ENCODE results near the gene FCN3.
A peak's percentile ranks its signal among the peaks of the same experiment; 100 is the strongest.

The FCN3 gene

DNA sequence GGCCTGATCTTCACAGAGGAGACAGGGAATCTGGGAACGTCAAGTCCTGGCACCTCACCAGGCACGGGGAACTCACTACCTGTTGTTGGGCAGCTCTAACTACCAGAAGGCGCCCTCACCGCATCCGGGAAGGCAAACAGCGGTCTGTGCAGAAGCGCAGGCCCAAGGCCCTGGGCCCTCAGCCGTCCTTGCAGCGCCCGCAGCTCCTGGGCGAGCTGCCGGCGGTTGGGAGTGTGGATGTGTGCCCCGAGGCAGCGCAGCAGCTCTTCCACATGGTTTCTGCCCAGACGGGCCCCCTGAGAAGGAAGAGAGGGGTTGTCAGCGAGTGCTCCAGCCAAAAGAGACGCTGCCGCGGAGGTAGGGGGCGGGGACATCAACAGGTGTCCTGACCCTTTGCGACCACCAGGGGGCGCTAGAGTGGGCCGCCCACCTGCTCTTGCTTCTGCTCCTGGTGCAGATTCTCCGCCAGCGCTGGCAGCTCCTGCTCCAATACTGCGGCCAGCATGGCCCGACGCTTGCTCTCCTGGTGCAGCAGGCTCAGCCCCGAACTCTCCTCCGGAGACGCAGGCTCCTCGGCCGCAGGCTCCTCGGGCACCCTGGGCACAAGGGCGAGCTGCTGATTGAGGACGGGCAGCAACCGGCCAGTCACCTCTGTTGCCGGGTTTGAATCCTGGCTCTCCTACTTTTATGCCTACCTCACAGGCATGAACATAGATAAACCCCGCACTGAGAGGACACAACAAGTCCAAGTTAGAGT is 17.2 kb downstream of the FCN3 start:
- peak; percentile 83 for DNase-seq

DNA sequence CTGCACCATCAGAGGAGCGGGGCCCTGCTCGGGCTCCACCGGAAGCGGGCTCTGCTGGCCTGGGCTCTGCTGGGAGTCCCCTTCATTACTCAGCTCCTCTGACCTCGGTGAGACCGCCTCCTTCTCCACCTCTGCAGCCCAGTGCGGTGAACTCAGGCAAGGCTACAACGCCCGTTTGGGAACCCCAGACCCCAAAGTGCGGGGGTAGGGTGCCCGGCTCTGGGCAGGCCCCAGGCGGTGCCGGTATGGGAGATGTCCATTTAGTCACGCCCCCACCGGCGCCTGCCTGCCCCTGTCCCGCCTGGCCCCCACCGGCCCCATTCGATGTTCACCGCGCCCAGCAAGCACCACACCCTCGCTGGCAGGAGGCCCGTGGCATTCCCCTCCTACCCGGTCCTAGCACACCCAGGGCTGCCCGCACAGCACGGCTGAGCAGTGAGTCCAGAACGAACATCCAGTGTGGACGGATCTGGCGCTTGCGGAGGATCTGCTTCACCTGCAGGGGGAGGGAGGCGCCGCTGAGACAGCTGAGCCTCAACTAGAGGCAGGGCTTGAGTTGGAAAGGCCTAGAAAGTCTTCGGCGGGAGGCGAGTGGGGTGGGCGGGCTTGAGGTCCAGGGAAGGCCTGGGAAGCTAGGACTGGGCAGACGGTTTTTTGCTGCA is 17.9 kb downstream of the FCN3 start:
- peak; percentile 33 to 58 for DNase-seq

DNA sequence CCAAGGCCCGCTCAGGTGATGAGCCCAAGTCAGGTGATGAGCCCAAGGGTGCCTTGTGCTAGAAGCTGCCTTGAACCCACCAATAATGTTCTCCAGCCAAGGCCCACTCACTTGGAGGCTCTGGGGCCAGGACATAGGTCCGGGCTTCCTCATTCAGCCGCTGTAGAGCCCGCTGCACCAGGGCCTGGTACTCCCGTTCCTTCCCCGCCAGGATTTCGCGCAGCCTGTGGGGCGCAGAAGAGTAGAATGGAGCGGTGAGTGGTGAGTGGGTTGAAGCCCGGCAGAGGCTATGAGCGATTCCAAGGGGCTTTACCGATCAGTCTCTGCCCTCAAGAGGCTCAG is 18.4 kb downstream of the FCN3 start:
- no peak for DNase-seq

DNA sequence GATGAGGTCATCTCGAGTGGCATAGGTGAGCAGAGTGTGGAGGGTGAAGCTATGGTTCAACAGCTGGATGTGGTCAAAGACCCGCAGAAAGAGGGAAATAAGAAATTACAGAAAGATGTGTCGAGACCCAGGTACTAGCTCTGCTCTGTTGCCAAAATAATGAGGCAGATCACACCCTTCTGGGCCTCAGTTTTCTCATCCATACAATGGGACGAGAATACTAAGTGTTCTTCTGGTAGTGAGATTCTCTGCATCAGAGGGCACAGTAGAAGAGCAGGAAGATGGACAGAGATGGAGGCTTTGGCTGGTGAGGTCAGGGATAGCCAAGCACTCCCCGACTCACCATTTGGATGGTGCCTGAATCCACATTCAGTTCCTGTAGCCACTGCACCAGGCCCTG is 18.9 kb downstream of the FCN3 start:
- no peak for DNase-seq

DNA sequence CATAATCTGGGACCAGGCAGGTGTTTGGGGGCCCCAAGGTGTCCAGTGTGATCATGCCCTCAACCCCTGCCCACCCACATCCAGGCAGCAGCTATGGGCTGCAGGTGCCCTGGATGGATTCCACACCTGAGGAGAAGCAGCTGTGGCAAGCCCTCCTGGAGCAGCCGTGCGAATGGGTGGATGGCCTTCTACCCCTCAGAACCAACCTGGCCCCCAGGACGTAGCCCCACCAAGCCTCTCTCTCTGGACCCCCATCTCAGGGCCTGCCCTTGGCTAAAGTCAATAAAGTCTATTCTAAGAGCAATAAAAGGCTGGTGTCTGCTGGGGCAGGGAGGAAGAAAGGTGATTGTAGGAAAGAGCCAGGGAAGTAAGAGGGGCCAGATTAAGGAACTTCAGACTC is 21.0 kb downstream of the FCN3 start:
- no peak for DNase-seq

DNA sequence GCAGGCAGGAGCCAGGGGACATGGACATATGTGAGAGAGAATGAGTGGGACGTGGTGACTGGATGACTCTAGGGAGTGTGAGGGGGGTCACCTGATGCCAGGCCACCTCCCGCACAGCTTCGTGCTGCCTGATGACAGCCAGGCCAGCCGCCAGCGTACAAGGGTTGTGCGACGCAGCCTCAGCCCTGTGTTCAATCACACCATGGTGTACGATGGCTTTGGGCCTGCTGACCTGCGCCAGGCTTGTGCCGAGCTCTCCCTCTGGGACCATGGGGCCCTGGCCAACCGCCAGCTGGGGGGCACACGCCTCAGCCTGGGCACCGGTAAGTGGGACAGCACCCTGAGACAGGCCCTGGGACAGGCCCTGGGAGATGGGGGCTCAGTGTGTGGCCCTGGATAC is 21.5 kb downstream of the FCN3 start:
- no peak for DNase-seq

DNA sequence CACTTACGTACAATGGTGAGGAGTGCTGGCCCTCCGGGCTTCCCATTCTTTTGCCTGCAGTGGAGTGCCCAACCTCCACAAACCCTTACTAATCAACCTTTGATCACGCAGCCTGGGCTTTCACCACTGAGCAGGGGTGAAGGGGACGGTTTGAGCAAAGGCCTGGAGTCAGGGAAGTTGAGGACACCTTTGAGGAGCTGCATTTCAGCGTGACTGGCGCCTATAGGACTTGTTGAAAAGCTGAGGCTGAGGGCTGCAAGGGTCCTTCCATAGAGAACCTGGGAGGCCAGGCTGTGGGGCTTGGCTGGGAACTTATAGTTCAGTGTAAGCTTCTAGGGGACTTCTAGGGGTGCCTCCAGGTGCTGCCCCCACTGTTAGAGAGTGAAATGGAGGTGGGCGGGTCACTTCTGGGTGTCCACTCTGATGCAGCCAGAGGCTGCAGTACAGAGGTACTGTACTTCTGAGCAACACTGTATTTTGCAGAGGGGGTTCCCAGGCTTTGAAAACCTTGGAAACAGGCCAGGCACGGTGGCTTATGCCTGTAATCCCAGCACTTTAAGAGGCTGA is 23.0 kb downstream of the FCN3 start:
- no peak for DNase-seq

DNA sequence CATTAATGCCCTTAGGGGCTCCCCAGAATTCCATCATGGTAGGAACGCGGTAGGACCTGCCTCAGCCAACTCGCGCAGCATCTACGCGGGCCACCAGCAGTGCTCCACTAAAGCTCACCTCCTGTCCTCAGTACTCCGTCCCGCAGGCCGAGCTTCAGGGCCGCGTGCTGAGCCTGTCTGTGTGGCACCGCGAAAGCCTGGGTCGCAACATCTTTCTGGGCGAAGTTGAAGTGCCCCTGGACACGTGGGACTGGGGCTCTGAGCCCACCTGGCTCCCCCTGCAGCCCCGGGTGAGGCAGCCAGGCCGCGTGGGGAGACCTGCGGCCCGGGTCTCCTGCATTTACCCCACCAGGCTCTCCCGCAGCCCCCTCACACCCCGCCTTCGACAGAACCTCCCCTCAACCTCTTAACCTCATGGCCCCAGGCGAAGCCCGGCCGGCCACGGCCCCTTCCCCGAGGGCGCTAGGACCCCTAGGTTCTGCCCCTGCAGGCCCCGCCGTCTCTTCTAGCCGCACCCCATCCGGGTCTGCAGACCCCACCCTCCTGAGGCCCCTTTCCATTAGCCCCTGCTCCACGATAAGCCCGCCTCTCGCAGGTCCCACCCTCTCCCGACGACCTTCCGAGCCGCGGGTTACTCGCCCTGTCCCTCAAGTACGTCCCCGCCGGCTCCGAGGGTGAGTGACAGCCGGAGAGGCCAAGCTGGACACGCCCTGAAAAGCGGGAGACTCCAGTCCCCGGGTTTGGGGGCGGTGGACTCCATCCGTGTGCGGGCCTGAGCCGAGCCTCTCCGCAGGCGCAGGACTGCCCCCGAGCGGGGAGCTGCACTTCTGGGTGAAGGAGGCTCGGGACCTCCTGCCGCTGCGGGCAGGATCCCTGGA is 23.7 kb downstream of the FCN3 start:
- no peak for DNase-seq

DNA sequence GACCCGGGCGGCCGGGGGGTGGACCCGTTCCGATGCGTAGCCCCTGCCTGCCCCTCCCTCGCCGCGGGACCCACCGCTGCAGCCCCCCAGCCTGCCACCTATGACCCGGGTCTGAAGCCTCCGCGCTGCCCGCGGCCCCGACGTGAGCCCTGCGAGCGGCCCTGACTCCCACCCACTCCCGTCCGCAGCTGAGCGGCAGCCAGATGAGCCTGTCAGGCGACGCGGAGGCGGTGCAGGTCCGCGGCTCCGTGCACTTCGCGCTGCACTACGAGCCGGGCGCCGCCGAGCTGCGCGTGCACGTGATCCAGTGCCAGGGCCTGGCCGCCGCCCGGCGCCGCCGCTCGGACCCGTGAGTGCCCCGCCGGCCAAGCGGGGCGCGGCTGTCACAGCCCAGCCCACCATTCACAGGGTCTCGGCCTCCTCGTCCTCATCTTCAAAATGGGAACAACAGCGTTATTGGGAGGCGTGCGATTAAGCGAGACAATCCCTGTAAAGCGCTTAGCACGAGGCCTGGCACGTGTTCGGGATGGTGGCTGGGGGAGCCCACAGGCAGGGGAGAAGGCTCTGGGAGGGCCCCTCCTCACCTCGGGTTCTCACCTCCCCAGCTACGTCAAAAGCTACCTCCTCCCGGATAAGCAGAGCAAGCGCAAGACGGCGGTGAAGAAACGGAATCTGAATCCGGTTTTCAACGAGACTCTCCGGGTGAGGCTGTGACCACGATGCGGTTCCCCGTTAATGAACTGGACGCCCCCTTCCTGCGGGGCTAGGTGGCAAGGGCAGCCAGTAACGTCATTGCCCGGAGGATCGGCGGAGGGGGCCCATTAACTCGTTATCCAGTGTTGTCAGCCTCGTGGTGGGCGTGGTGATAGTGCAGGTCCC is 24.6 kb downstream of the FCN3 start:
- DNase-seq, result no peak

DNA sequence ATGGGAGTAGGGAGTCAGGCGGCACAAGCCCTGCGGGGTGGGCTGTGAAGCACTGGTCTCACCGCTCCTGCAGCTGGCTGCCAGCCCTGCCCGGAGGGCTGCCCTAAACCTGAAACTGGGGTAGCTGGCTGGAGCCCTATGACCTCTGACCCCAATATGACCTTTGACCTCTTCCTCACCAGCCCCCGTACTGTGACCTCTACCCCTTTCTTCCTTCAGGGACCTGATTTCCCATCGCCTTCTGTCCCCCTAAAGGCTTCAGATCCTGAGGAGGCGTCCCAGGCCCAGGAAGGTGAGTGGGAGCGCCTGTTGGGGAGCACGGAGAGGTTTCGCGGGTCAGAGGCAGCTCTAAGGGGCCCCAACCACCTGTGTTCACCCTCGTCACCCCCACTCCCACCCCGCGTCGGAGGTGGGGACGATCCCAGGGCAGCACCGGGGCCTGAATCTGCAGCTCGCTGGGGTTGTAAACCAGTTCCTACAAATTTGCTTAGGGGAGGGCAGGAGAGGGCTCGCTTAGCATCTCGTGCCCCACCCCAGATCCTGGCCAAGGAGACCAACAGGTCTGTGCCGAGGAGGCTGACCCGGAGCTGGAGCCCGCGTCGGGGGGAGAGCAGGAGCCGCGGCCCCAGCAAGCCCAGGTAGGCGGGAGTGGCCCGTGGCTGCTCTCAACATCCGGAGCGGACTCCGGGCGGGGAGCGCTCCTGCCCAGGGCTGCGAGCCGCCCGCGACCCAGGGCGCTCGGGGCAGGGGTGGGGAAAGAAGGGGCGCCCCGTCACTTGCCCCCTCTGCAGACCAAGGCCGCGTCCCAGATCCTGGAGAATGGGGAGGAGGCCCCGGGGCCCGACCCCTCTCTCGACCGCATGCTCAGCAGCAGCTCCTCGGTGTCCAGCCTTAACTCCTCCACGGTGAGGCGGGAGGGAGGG is 25.5 kb downstream of the FCN3 start:
- DNase-seq, result peak; percentile 13 to 38

DNA sequence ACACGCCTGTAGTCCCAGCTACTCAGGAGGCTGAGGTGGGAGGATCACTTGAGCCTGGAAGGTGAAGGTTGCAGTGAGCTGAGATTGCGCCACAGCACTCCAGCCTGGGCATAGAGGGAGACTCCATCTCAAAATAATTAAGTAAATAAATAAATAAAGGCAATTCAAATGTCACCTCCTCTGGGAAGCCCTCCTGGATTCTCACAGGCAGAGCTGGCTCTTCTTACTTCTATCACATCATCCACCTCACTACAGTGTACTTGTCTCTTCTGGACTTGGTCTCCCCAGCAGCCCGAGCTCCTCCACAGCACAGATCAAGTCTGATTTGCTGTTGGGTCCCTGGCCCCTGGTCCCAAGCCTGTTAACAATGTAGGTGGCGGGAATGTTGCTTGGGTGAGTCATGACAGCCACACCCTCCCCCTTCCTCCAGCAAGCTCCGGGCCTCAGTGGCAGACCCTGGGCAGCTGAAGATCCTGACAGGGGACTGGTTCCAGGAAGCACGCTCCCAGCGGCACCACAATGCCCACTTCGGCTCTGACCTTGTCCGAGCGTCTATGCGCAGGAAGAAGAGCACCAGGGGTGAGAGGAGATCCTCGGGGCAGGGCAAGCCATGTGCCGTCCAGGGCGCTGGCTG is 27.5 kb downstream of the FCN3 start:
- DNase-seq, result no peak

DNA sequence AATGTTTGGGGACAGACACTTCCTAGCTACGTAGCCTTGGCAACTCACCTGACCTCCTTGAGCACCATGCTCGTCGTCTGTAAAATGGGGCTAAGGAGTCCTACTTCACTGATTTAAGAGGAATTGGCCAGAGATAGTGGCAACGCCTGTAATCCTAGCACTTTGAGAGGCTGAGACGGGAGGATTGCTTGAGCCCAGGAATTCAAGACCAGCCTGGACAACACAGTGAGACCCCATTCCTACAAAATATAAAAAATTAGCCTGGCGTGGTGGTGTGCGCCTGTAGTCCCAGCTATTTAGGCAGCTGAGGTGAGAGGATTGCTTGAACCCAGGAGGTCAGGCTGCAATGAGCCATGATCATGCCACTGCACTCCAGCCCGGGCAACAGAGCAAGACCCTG is 28.3 kb downstream of the FCN3 start:
- no peak for DNase-seq

DNA sequence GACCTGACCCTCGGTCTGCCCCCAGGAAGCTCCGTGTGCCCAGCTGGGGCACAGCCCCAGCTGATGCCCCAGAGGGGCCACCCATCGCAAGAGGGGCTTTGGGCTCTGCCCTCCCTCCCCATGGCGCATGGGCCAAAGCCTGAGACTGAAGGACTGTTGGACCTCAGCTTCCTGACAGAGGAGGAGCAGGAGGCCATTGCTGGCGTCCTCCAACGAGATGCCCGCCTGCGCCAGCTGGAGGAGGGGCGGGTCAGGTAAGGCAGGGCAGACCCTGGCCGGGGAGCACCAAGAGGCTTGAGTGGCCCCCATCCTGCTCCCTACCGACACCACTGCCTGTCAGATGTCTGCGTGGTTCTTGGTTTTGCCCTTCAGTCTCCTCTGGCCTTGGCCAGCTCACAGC is 29.4 kb downstream of the FCN3 start:
- DNase-seq, result no peak

DNA sequence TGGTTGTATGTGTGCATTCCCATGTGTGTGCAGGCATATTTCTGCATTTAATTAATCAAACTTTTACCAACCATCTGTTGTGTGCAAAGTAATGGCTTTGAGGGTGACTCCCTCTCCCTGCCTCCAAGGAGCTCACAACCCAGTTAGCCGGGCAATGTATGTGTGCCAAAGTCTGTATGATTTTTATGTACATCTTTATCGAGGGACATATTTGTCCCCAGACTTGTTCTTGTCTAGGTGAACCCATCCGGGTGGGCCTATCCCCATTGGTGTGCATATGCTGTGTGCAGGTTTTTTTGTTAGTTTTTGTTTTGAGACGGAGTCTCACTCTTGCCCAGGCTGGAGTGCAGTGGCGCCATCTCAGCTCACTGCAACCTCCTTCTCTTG is 31.0 kb downstream of the FCN3 start:
- DNase-seq, result no peak

DNA sequence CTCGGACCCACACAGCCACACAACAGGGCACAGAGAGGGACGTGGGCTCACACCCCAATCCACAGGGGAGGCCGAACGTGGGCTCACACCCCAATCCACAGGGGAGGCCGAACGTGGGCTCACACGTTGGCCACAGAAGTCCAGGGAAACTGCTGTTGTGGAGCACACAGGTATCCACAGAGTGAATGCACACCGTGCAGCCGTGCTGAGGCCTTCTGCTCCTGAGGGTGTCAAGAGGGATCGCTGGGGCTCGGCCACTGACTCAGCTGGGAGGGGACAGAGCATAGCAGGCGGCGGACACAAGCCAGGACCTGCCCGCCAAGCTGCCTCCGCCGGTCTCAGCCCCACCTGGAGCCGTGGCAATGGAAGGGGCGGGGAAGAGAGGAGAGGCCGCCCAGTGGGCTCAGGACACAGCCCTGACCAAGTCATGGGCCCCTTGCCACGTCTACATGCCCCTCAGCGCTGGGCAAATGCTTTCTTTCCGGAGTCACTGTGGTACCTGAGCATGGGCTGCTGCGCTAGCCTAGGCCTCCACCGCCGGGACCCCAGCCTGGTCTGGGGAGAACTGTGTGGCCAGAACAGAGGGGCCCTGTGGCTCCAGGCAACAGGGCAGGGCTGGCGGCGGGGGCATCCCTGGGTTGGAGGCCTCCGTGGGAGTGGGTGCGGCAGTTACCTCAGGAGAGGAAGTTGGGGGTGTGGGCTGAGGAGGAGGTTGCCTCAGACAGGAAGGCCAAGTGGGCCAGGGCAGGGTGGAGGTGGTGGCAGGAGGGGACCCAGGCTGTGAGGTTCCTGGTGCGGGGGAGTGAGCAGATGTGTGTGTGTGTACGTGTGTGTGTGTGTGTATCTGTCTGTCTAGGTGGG is 31.6 kb downstream of the FCN3 start:
- DNase-seq, result peak; percentile 83 to 86

DNA sequence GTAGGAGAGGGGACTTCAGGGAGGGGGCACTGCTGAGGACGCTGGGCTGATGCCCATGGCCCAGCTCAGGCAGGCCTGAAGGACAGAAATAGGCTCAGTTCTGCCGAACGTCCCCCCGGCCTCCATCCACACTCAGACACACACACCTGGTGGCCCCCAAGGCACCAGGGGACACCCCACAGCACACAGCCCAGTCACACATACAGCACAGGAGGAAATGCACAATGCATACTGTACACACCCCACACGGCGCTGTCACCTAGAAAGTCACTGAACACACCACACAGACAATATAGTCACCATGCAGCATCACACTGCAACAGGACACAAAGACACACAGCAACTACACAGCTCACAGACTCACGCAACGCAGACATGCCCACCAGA is 32.2 kb downstream of the FCN3 start:
- peak; percentile 18 to 39 for DNase-seq

DNA sequence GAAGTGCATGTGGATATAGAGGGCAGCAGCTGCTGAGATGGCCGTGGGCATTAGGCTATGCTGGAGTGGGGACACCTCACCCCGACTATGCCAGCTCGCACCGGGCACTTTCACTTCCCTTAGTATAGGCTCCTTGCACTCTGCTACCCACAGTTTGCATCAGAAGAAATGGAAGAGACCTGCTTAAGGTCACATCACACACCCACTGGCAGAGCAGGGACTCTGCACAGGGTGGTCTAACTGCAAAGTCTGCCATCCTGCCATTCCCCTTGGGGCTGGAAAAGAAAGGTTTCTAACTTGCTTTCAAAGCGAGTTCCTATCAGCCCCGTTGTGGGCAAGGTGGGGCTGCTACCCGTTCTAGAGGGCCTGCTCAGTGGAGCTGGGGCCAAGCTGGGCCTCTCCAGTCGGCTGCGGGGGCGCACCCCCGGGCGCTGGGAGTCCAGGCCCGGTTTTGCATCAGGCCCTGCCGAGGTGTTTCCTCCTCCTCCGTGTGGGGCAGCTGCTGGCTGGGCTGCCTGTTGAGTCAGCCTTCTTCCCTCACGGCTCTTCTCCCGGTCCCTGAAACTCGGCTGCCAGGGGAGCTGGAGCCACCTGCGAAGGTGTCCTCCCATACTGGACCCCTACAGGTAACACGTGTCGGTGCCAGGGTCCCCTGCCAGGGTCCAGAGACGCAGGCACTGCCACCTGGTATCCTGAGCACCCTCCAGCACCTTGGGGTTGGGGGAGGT is 32.9 kb downstream of the FCN3 start, which contains the start of gene SYTL1:
Gene SYTL1, plus strand, starts transcription at position 498 of the 728 bp plus-strand sequence. CDS start 3,313 bp downstream, outside the sequence.
- peak; percentile 65 to 69 for DNase-seq

DNA sequence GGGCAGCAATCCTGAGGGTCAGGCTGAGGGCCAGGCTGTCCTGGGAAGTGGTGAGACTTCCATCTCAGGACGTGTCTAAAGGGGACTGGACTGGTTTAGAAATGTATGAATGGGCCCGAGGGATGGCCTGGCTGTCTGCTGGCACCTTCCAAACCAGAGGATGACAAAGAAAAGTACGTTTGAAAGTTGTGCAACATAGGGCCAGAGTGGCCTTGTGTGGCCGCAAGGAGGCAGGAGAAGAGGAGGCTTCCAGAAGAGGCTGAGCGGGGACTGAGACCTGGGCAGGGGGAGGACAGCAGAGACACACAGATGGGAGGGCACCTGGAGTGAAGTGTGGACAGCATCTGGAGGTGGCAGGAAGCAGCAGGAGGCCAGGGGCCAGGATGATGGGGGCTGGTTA is 35.4 kb downstream of the FCN3 start:
- no peak for DNase-seq

DNA sequence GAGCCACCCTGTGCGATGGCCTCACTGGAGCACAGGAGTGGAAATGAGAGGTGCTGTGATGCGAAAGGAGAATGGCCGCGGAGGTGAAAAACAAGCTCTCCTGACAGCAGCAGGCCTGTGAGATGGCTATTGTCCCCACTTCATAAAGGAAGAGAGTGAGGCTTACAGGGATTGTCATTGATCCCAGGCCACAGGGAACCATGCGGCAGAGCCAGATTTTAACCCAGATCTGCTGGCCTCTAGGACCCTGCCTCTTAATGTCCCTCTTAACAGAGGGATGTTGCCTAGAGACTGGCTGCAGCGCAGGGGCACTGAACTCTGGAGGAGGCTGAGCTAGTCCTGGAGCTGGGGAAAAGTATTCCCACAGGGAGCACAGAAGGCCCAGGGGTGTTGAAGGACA is 35.9 kb downstream of the FCN3 start:
- DNase-seq, result no peak

All from CD4-positive, alpha-beta T cell treated with Interleukin-1 beta for 1 hour (primary cell).